ENCODE results near the gene NHSL1.
A peak's percentile ranks its signal among the peaks of the same experiment; 100 is the strongest.

The NHSL1 gene

GRCh38 chr6:138514860-138515540 is 15.7 kb upstream of the NHSL1 start:
- no peak overlapping the region for H3K4me3 ChIP-seq (ENCODE audit: low read length)
- DNase-seq (ENCODE audit: low read depth): no peak
- TF ChIP-seq CTCF (conservative IDR thresholded peaks at IDR 0.05; ENCODE audit: low read length): no peak

- DNase-seq (ENCODE audit: low read depth): no peak
- TF ChIP-seq CTCF (conservative IDR thresholded peaks at IDR 0.05; ENCODE audit: low read length): no peak
- H3K4me3 ChIP-seq (ENCODE audit: low read length): no peak overlapping the region
Measured at GRCh38 chr6:138512609-138513008, 13.3 kb upstream of the NHSL1 start.

GRCh38 chr6:138510093-138510492 is 10.8 kb upstream of the NHSL1 start:
- TF ChIP-seq CTCF (conservative IDR thresholded peaks at IDR 0.05; ENCODE audit: low read length): no peak
- DNase-seq (ENCODE audit: low read depth): no peak

GRCh38 chr6:138509371-138509770 is 10.1 kb upstream of the NHSL1 start:
- H3K4me3 ChIP-seq (ENCODE audit: low read length): no peak overlapping the region
- DNase-seq (ENCODE audit: low read depth): peak; percentile 48
- TF ChIP-seq CTCF (conservative IDR thresholded peaks at IDR 0.05; ENCODE audit: low read length): peak; percentile 63

More at GRCh38 chr6:138510093-138510492, 10.8 kb upstream of the NHSL1 start:
- no peak overlapping the region for H3K4me3 ChIP-seq (ENCODE audit: low read length)

- no peak for DNase-seq (ENCODE audit: low read depth)
- TF ChIP-seq CTCF (conservative IDR thresholded peaks at IDR 0.05; ENCODE audit: low read length): no peak
- H3K4me3 ChIP-seq (ENCODE audit: low read length): no peak overlapping the region
Measured at GRCh38 chr6:138508676-138508988, 9.3 kb upstream of the NHSL1 start.

GRCh38 chr6:138507977-138508675 is 8.8 kb upstream of the NHSL1 start:
- no peak for DNase-seq (ENCODE audit: low read depth)
- TF ChIP-seq CTCF (conservative IDR thresholded peaks at IDR 0.05; ENCODE audit: low read length): no peak
- H3K4me3 ChIP-seq (ENCODE audit: low read length): no peak overlapping the region

Measured in AG10803 (cell line).